Activated CD4-positive, alpha-beta T cell treated with anti-CD3 and anti-CD28 coated beads for 4 hours (primary cell): ENCODE data around the gene SCART1.
A peak's percentile ranks its signal among the peaks of the same experiment; 100 is the strongest.
"Not testable (repeated sequence)": the region's sequence is repeated elsewhere in the genome, so short reads cannot be mapped to it uniquely, and the experiment has no call there.

Source experiments
- DNase-seq, 2 donors: peaks; one replicate each; pipeline ENCODE4 v3.0.0-alpha.2; 2020

The SCART1 gene

GRCh38 chr10:133475425-133475734, 21.6 kb downstream of the SCART1 start:
- DNase-seq: peak; percentile 9 to 47

- DNase-seq: no peak
Measured at GRCh38 chr10:133475821-133476640, 22.3 kb downstream of the SCART1 start.

GRCh38 chr10:133476641-133476990, 22.9 kb downstream of the SCART1 start:
- DNase-seq: no peak

- no peak for DNase-seq
Measured at GRCh38 chr10:133481086-133481643, 27.4 kb downstream of the SCART1 start.

- DNase-seq: no peak
Measured at GRCh38 chr10:133481657-133482056, 27.9 kb downstream of the SCART1 start.

GRCh38 chr10:133484818-133485217, 31.1 kb downstream of the SCART1 start:
- DNase-seq: no peak

- no peak for DNase-seq
Measured at GRCh38 chr10:133487085-133487484, 33.3 kb downstream of the SCART1 start.

- DNase-seq: no peak
Measured at GRCh38 chr10:133488354-133488753, 34.6 kb downstream of the SCART1 start.

GRCh38 chr10:133489816-133490588, 36.3 kb downstream of the SCART1 start:
- DNase-seq: no peak

- DNase-seq: not testable (repeated sequence)
Measured at GRCh38 chr10:133493562-133493961, 39.8 kb downstream of the SCART1 start.

- DNase-seq: not testable (repeated sequence)
Measured at GRCh38 chr10:133497363-133497762, 43.6 kb downstream of the SCART1 start.

- DNase-seq: not testable (repeated sequence)
Measured at GRCh38 chr10:133499176-133499575, 45.4 kb downstream of the SCART1 start.

- DNase-seq: not testable (repeated sequence)
Measured at GRCh38 chr10:133500897-133501296, 47.2 kb downstream of the SCART1 start.

GRCh38 chr10:133509700-133510099, 56.0 kb downstream of the SCART1 start:
- DNase-seq: no peak

GRCh38 chr10:133511408-133511807, 57.7 kb downstream of the SCART1 start:
- DNase-seq: no peak

- no peak for DNase-seq
Measured at GRCh38 chr10:133511907-133512528, 58.3 kb downstream of the SCART1 start.

GRCh38 chr10:133515471-133515870, 61.7 kb downstream of the SCART1 start:
- DNase-seq: no peak

GRCh38 chr10:133516057-133516456, 62.3 kb downstream of the SCART1 start:
- no peak for DNase-seq

GRCh38 chr10:133518517-133518916, 64.8 kb downstream of the SCART1 start:
- DNase-seq: not testable (repeated sequence)
